HS-27A (cell line): ENCODE results near the gene MARCHF7.
A peak's percentile ranks its signal among the peaks of the same experiment; 100 is the strongest.
"Not testable (repeated sequence)": the region's sequence is repeated elsewhere in the genome, so short reads cannot be mapped to it uniquely, and the experiment has no call there.

ENCODE experiments used
- DNase-seq: peaks from one replicate; pipeline ENCODE4 v3.0.0-alpha.2; 2012; ENCODE audit warnings: low read depth, missing footprints

Gene MARCHF7

DNA sequence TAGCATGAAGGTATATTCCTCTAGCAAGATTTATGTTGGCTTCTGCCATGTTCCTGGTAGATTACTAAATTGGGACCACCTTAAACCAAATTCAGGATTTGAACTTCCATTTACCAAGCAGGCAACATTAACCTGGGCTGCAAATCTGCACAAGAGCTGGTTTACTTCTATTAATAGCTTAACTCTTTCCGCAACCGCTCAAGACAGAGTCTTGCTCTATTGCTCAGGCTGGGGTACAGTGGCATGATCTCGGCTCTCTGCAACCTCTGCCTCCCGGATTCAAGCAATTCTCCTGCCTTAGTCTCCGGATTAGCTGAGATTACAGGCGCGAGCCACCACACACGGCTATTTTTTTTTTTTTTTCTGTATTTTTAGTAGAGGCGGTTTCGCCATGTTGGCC is 8.4 kb downstream of the MARCHF7 start:
- DNase-seq = no peak

DNA sequence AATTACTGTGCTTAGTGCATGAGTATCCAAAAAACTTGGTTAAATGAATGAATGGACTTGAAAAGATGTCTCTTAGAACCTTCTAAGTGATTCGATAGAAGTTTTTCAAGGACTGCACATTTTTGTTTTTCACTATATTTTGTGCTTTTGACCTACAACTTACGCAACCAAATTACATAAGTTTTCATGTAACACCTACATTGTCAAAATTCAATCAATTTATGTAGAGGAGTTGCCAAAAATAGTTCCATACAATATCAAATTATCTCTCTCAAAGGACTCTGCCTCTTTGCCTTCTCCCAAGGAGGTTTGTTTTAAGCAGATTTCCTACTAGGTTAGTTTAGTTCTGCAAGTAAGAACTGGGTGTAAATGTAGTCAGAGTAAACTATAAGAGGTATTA is 10.3 kb downstream of the MARCHF7 start:
- no peak for DNase-seq

DNA sequence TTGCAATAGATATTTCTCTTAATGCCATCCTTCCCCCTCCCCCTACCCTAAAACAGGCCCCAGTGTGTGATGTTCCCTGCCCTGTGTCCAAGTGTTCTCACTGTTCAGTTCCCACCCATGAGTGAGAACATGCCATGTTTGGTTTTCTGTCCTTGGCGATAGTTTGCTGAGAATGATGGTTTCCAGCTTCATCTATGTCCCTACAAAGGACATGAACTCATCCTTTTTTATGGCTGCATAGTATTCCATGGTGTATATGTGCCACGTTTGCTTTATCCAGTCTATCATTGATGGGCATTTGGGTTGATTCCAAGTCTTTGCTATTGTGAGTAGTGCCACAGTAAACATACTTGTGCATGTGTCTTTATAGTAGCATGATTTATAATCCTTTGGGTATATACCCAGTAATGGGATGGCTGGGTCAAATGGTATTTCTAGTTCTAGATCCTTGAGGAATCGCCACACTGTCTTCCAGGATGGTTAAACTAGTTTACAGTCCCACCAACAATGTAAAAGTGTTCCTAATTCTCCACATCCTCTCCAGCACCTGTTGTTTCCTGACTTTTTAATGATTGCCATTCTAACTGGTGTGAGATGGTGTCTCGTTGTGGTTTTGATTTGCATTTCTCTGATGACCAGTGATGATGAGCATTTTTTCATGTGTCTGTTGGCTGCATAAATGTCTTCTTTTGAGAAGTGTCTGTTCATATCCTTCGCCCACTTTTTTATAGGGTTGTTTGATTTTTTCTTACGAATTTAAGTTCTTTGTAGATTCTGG is 12.7 kb downstream of the MARCHF7 start:
- DNase-seq = not testable (repeated sequence)

DNA sequence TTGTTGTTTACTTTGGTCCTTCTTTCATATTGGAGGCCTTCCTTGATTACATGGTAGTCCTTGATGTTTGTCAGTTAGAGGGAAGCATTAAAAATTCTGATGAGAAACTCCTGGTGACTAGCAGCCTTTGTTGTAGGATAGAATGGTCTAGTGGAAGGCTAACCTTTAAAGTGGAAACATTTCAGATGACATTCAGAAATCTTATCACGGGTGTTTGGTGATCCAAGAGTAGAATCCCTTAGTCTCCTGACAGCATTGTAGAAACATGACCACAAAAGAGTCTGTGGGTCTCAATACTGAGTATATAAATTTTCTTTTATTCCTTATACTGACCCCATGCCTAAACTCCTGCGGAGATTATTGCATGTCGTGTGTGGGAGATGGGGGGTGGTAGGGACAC is 13.4 kb downstream of the MARCHF7 start:
- no peak for DNase-seq

DNA sequence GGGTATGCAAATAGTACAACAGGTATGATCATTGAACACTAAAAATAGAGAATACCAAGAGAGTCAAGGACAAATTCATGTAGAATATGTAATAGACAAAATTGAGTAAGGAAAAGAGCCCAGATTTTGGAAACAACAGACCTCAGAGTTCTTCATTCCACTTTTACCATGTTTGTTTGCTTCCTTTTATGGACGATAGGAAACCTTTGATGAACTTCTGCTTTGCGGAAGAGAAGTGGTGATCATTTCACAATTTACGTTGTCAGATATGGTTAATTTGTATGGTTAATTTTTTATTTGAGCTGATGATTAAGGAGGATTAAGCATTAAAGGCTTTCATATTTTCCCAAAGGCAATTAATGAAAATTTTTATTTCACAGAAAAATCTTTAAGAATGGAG is 16.3 kb downstream of the MARCHF7 start:
- no peak for DNase-seq

DNA sequence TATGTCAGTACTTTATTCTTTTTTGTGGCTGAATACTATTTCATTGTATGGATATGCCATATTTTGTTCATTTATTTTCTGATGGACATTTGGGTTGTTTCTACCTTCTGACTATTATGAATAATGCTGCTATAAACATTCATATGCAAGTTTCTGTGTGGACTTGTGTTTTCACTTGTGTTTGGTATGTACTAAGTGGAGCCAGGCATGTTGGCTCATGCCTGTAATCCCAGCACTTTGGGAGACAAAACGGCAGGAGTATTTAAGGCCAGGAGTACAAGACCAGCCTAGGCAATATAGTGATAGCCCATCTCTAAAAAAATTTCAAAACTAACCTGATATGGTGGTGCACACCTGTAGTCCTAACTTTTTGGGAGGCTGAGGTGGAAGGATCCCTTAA is 23.3 kb downstream of the MARCHF7 start:
- DNase-seq = no peak

DNA sequence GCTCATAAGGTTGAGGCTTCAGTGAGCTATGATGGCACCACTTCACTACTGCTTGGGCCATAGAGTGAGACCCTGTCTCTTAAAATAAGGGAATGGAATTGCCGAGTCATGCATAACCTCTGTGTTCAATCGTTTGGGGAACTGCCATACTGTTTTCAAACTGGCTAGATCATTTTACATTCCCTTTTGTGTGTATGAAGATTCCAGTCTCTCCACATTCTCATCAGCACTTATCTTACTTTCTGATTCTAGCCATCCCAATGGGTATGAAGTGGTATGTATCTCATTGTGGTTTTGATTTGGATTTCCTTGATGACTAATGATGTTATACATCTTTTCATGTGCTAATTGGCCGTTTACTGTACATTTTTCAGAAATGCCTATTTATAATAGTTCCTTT is 23.7 kb downstream of the MARCHF7 start:
- DNase-seq = no peak

DNA sequence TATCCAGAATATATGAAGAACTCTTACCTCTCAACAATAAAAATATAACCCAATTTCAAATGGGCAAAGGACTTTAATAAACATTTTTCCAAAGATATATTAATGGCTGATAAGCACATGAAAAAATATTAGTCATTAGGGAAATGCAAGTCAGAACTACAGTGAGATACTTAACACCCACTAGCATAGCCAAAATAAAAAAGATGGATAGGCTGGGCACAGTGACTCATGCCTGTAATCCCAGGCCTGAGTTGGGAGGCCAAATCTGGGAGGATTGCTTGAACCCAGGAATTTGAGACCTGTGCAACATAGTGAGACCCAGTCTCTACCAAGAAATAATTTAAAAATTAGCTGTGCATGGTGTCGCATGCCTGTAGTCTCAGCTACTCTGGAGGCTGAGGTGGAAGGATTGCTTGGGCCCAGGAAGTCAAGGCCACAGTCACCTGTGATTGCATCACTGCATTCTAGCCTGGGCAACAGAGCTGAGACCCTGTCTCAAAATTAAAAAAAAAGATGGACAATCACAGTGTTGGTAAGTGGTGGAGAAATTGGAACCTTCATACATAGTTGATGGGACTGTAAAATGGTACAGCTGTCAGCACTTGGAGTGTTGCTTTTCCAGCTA is 25.1 kb downstream of the MARCHF7 start:
- DNase-seq = no peak

DNA sequence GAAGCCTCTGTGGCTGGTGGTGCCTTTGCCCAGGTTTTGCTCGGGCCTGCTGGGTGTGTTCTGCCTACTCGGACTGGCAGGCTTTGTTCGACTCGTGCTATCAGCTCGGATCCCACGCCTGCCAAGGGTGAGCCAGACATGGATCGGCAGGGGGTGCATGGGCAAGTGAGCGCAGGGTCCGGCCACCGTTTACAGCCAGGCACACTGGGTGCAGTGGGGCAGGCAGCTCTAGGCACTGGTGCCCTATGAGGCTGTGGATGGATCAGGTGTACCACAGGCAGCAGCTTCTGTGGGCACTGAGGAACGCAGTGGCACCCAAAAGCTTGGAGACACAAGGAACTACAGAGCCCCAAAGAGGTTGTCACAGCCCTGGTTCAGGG is 25.6 kb downstream of the MARCHF7 start:
- no peak for DNase-seq

DNA sequence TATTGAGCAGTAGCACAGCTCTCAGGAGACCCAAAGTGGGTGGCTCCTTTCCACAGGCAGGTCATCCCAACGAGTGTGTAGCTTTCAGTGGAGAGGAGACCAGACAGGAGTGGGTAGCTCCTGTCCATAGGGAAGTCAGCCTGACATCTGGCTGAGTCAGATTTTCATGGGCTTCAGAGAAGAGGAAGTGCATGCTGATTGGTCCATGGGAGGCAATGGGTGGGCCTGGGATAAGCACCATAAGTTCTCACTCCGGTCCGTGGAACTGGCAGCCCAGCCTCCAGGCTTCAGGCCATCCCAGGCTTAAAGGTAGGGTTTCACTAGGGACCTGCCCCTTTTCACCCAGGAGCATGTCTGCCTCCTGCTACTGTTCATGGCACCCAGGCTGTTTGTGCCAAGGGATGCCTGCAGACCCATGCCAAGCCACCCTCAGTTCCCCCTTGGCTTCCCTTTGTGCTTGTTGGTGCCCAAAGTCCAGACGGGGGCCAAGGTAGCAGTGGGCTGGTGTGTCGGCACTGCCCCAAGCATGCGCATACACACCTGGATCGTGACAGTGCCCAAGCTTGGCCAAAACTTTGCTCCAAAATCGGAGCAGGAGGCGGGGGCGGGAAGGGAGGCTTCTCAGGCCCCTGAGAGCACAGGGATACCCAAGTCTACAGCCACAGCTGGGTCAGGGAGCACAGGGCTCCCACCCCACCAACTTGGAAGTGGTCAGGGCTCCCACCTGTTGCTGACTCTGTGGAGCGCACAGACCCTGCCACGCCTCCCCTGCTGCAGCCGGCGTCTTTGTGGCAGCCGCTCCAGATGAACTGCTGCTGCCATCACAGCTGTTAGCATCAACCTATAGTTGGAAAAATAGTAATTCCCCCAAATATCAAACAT is 26.4 kb downstream of the MARCHF7 start:
- DNase-seq = no peak

DNA sequence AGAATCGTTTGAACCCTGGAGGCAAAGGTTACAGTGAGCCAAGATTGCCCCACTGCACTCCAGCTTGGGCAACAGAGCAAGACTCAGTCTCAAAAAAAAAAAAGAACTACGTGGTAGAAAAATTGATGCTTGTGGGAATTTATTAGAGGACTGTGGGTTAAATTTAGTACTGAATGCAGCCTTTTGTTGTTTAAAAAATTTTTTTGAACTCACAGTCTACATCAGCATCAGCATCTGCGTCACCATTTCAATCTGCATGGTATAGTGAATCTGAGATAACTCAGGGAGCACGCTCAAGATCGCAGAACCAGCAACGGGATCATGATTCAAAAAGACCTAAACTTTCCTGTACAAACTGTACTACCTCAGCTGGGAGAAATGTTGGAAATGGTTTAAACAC is 30.5 kb downstream of the MARCHF7 start:
- no peak for DNase-seq

DNA sequence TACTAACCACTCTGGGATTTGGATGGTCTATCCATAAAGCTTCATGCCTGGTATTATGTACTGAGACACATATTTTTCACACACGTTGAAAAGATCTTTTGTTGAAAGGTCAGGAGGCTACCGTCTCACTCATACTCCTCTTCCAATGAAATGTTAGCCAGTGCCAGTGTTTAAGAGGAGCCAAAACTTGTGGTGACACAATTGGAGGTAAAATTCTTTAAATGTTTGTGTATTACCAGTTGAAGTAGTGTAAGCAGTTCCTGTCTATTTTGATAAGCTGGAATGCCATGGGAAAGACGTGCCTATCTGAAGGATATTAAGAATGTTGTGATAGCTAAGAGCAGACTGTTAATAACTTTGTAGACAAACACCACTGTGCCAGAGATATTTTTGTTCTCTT is 32.1 kb downstream of the MARCHF7 start:
- peak; percentile 3 for DNase-seq

DNA sequence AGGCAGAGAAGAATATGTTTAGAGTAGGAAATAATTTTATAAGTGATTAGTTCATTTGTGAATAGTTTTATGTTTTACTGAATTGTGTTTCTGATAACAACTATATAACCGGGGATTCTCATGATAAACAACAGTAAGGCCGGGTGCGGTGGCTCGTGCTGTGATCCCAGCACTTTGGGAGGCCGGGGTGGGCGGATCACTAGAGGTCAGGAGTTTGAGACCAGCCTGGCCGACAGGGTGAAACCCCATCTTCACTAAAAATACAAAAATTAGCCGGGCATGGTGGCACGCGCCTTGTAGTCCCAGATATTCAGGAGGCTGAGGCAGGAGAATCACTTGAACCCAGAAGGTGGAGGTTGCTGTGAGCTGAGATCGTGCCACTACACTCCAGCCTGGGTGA is 32.9 kb downstream of the MARCHF7 start:
- DNase-seq = not testable (repeated sequence)

DNA sequence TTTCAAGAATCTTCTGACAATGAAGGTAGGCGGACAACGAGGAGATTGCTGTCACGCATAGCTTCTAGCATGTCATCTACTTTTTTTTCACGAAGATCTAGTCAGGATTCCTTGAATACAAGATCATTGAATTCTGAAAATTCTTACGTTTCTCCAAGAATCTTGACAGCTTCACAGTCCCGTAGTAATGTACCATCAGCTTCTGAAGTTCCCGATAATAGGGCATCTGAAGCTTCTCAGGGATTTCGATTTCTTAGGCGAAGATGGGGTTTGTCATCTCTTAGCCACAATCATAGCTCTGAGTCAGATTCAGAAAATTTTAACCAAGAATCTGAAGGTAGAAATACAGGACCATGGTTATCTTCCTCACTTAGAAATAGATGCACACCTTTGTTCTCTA is 35.8 kb downstream of the MARCHF7 start:
- DNase-seq = no peak

DNA sequence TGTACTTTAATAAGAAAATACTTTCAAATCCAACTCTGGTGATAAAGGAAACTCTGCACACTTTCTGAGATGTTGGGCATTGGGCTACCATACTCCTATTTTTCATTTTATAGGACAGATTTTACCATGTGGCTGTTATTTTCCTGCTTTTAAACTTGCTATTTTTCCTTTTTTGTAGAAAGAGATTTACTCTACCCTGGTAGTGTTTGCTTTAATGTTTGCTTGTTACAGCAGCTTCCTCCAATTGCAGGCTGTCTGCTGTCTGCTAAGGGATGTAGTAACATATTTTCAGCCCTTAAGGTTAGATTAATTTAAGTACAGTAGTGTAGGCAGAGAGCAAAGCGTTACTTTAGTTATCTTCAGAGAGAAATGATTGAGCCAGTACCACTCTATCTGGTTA is 38.6 kb downstream of the MARCHF7 start:
- no peak for DNase-seq

DNA sequence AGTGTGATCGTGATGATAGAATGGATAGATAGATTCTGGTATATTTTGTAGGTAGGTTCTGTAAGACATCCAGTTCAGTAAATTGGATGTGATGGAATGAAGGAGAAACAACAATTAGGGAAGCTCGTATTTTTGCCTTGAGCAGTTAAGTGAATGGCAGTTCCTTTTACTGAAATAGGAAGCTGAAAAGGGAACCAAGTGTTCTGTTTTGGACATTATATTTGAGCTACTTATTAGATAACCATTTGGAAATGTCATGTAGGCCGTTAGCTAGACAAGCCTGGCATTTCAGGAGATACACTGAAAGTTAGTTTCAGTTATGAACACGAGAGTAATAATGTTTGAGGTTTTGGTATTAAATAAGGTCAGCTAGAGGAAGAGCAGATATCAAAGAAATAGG is 41.5 kb downstream of the MARCHF7 start:
- no peak for DNase-seq

DNA sequence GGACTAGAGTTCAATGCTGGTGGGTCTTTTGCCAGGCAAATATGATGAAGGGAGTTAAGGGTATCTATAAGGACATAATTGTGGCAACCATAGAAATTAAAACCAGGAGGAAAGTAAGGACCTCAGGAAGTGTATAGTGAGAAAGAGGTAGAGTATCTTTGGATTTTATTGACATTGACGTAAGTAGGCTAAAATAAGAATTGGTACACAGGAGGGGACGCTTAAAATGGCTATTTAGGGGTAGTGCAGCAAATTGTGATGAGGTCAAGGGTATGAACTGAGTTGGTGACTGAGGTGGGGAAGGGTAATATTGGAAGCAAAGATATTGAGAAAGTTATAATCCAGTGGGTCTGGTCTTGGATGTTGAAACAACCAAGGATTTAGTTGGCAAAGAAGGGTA is 42.7 kb downstream of the MARCHF7 start:
- DNase-seq = no peak

DNA sequence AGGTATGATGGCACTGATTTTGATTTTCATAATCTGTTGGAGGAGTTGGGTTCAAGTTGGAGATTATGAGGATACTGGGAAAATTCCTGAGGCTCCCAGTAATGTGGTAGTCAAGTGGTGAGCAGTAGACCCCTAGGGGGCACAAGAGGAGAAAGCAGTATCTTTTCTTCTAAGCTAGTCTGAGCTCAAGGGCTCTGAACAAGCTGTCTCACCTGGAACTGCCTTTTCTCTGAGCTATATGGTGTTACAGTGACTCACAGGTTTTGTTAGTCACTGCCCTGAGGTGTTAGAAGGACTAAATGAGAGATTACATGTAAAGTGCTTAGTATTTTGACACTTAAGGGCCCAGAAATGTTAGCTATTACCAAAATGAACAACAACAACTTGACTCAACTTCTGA is 43.5 kb downstream of the MARCHF7 start:
- DNase-seq = no peak

DNA sequence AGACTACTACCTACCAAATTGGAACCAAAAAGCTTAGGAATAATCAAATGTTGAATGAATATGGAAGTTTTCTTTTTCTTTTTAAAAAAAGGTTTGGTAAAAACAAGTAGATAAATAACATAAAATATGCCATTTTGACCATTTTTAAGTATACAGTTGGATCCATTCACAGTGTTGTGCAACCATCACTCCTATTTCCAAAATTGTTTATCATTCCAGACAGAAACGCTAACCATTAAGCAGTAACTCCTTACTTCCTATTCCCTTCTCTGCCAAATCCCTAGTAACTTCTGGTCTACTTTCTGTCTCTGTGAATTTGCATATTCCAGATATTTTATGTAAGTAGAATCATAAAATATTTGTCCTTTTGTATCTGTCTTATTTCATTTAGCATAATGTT is 45.9 kb downstream of the MARCHF7 start:
- no peak for DNase-seq

DNA sequence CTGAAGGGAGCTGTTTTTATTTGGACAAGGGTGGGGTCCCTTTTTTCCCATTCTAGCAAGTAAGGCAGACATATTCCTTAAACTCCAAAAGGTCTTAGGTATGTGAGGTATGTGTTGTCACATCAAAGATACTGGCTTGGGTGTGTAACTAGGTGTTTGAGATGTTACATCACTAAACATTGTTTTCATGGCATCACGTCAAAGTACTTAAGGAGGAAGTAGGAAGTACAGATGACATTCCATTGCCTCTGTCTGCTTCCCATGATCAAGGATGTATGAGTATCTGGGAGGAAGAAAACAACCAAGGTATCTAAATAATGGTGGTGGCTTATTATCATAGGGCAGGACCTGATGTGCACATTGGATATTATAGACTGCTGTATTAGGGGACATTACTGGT is 46.4 kb downstream of the MARCHF7 start:
- no peak for DNase-seq

DNA sequence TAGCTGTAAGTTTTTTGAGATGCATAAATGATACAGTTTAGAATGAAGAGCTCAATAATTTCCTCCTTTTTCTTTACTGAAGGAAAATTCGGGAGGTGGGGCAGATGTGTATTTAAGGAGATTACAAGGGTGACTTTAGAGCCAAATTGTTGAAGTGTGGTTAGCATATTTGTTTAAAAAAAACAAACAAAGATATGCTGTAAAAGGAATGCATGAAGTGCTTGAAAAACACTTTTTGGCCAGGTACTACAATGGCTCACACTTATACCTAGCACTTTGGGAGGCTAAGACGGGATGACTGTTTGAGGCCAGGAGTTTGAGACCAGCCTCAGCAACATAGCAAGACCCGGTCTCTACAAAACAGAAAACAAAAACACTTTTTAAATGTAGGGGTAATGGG is 47.3 kb downstream of the MARCHF7 start:
- DNase-seq = no peak

DNA sequence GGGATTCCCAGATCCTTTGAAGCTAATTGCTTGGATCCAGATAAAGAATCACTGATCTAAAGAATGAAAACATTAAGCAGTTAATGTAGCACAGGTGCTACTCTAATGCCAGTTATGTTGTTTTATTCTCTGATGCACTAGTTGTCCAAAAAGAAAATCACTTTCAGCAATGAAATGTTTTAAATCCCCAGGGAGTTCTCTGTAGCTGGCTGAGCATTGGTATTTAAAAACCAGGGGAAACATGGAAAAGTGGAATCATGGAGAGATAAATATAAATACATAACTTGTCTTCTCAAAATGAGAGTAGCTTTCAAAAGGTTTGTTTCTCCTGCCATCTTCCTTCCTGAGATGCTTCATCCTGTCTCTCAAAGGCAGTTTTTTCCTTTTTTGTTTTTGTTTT is 48.0 kb downstream of the MARCHF7 start:
- DNase-seq = no peak

DNA sequence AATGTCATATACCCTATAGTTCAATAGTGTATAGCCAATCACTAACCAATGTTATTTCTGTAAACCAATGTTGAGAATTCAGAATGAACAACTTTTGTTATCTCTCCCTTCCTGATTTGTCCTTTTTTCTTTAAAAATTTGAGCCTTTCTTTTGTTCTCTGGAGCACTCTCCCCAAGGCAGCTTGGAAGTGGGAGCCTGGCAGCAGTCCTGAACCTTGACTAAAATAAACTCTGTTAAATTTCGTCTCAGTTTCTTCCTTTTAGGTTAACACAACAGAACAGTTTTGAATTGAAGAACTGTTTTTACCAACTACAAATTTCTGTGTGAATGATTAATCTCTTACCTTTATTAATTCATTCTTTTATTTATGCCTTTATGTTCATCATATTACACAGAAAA is 49.8 kb downstream of the MARCHF7 start:
- no peak for DNase-seq
